Measurements from ENCODE around the gene SRCIN1. TPM values are rescaled to one million over a fixed set of nuclear protein-coding genes. Genes with fewer than 3 reads are reported as not detected.

Gene SRCIN1
- total RNA-seq, 4 donors from 2014 or later: 11.0 to 36.5 (median 17.4) TPM

GRCh38 chr17:38603786-38604478, 1.8 kb downstream of the SRCIN1 start:
- WGBS: 52% methylated on average over 6 of the region's 6 CpGs
- no peak overlapping the region for H3K27ac ChIP-seq
- no peaks in the 10 kb centered on the region for H3K9me3 ChIP-seq
- H3K27me3 ChIP-seq: peaks cover 44% of the 10 kb centered on the region
- TF ChIP-seq POLR2A (IDR thresholded peaks at IDR 0.05): no peak
- no peak for TF ChIP-seq CTCF (IDR thresholded peaks at IDR 0.05)
- no peak for TF ChIP-seq EP300 (IDR thresholded peaks at IDR 0.05)
- TF ChIP-seq POLR2AphosphoS5 (IDR thresholded peaks at IDR 0.05): no peak
- H3K4me1 ChIP-seq: peaks cover 49% of the 10 kb centered on the region
- DNase-seq (ENCODE audit: low spot score in 2 of 2): no peak
- no peak overlapping the region for H3K4me3 ChIP-seq
- H3K36me3 ChIP-seq: no peaks in the 10 kb centered on the region

- no peak for TF ChIP-seq EP300 (IDR thresholded peaks at IDR 0.05)
- TF ChIP-seq POLR2A (IDR thresholded peaks at IDR 0.05): no peak
- no peak for TF ChIP-seq CTCF (IDR thresholded peaks at IDR 0.05)
- no peak for TF ChIP-seq POLR2AphosphoS5 (IDR thresholded peaks at IDR 0.05)
- no peaks in the 10 kb centered on the region for H3K9me3 ChIP-seq
- no peaks in the 10 kb centered on the region for H3K36me3 ChIP-seq
- H3K4me1 ChIP-seq: peaks cover 42% of the 10 kb centered on the region
- no peak for DNase-seq (ENCODE audit: low spot score in 2 of 2)
- no peak overlapping the region for H3K4me3 ChIP-seq
- peaks cover 42% of the 10 kb centered on the region for H3K27me3 ChIP-seq
- WGBS: 35% methylated on average over 12 of the region's 13 CpGs
- no peak overlapping the region for H3K27ac ChIP-seq
Measured at GRCh38 chr17:38602956-38603785, 2.6 kb downstream of the SRCIN1 start.

GRCh38 chr17:38602453-38602852, 3.3 kb downstream of the SRCIN1 start:
- no peak overlapping the region for H3K27ac ChIP-seq
- 8% methylated on average over 2 of the region's 2 CpGs for WGBS
- no peaks in the 10 kb centered on the region for H3K36me3 ChIP-seq
- DNase-seq (ENCODE audit: low spot score in 2 of 2): no peak
- H3K27me3 ChIP-seq: peaks cover 43% of the 10 kb centered on the region
- H3K4me1 ChIP-seq: peaks cover 35% of the 10 kb centered on the region
- TF ChIP-seq POLR2A (IDR thresholded peaks at IDR 0.05): no peak
- no peak for TF ChIP-seq EP300 (IDR thresholded peaks at IDR 0.05)
- no peak for TF ChIP-seq POLR2AphosphoS5 (IDR thresholded peaks at IDR 0.05)
- TF ChIP-seq CTCF (IDR thresholded peaks at IDR 0.05): no peak
- H3K9me3 ChIP-seq: no peaks in the 10 kb centered on the region
- H3K4me3 ChIP-seq: no peak overlapping the region

- no peak for DNase-seq (ENCODE audit: low spot score in 2 of 2)
- WGBS: 27% methylated on average over 24 of the region's 24 CpGs
- peaks cover 38% of the 10 kb centered on the region for H3K27me3 ChIP-seq
- no peaks in the 10 kb centered on the region for H3K9me3 ChIP-seq
- no peak for TF ChIP-seq POLR2A (IDR thresholded peaks at IDR 0.05)
- no peak for TF ChIP-seq CTCF (IDR thresholded peaks at IDR 0.05)
- no peak for TF ChIP-seq POLR2AphosphoS5 (IDR thresholded peaks at IDR 0.05)
- no peak for TF ChIP-seq EP300 (IDR thresholded peaks at IDR 0.05)
- no peak overlapping the region for H3K27ac ChIP-seq
- H3K4me3 ChIP-seq: no peak overlapping the region
- H3K36me3 ChIP-seq: no peaks in the 10 kb centered on the region
- peaks cover 28% of the 10 kb centered on the region for H3K4me1 ChIP-seq
Measured at GRCh38 chr17:38601539-38602351, 4.0 kb downstream of the SRCIN1 start.
